Gastroesophageal sphincter (tissue), 4 donors: ENCODE data around the gene RNF141. TPM values are rescaled to one million over a fixed set of nuclear protein-coding genes. Genes with fewer than 3 reads are reported as not detected.

ENCODE experiments used
- ATAC-seq: fragments of 150-250 bp; one replicate; pipeline ENCODE4 v1.9.1; 2016; ENCODE audit warnings: mild to moderate bottlenecking, moderate library complexity
- H3K27ac ChIP-seq, 4 donors: fragments of 200-600 bp; sonication (generic) in 3 of 4; 1 replicate in 3 of 4; 2 replicates in 1 of 4; pipeline ENCODE4 v1.5.1; 2016 to 2019
- H3K27me3 ChIP-seq: fragments of 200-600 bp; sonication (generic); one replicate; pipeline ENCODE4 v1.5.1; 2019
- H3K36me3 ChIP-seq, 2 donors: fragments of 200-600 bp; sonication (generic); one replicate each; pipeline ENCODE4 v1.5.1; 2019; ENCODE audit warnings: control low read depth in 1 of 2
- H3K4me1 ChIP-seq, 3 donors: fragments of 200-600 bp; sonication (generic); 1 replicate in 2 of 3; 2 replicates in 1 of 3; pipeline ENCODE4 v1.5.1; 2016 to 2019; ENCODE audit warnings: control low read depth in 2 of 3
- H3K4me3 ChIP-seq, 2 donors: fragments of 200-600 bp; sonication (generic); one replicate each; pipeline ENCODE4 v1.5.1; 2019; ENCODE audit warnings: mild to moderate bottlenecking in 1 of 2, moderate library complexity in 1 of 2
- H3K9me3 ChIP-seq, 3 donors: fragments of 200-600 bp; sonication (generic); one replicate each; pipeline ENCODE4 v1.5.1; 2017 to 2019; ENCODE audit warnings: control low read depth in 2 of 3
- EP300 ChIP-seq: sonication (generic); formaldehyde crosslinking; IDR thresholded peaks from one replicate; pipeline ENCODE4 v1.6.1; 2017; ENCODE audit warnings: antibody characterized with exemption, mild to moderate bottlenecking
- POLR2A ChIP-seq, 2 donors: fragments of 450-650 bp; IDR thresholded peaks; one replicate each; pipeline ENCODE4 v1.6.1; 2017; ENCODE audit warnings: antibody characterized with exemption in 2 of 2, mild to moderate bottlenecking in 2 of 2, moderate library complexity in 1 of 2
- POLR2AphosphoS5 ChIP-seq: sonication (generic); formaldehyde crosslinking; IDR thresholded peaks from one replicate; pipeline ENCODE4 v1.6.1; 2017; ENCODE audit warnings: antibody characterized with exemption
- WGBS, 2 donors: methylation state at CpG; one replicate each; pipeline ENCODE4 v1.1.5; 2018; ENCODE audit warnings: low coverage in 1 of 2; 5-methylcytosine and 5-hydroxymethylcytosine counted together
- total RNA-seq, 4 donors: library from RNA; depleted of rRNA; stranded (reverse); fragments of >200 nt; gene quantifications; one replicate each; pipeline ENCODE4 v1.1.0, GENCODE V29; 2016
- TF ChIP-seq, protein P1 (sequence below), 4 experiments: fragments of 200-600 bp in 2 of 4; fragments of 450-650 bp in 2 of 4; sonication (generic) in 1 of 4; IDR thresholded peaks; one replicate each; pipeline ENCODE4 v1.5.1; 2017 to 2019; ENCODE audit warnings: antibody characterized with exemption in 4 of 4, mild to moderate bottlenecking in 2 of 4, moderate library complexity in 2 of 4

RNF141 gene
- total RNA-seq, 4 donors from 2014 or later, result 28.4 to 44.8 (median 38.1) TPM

DNA sequence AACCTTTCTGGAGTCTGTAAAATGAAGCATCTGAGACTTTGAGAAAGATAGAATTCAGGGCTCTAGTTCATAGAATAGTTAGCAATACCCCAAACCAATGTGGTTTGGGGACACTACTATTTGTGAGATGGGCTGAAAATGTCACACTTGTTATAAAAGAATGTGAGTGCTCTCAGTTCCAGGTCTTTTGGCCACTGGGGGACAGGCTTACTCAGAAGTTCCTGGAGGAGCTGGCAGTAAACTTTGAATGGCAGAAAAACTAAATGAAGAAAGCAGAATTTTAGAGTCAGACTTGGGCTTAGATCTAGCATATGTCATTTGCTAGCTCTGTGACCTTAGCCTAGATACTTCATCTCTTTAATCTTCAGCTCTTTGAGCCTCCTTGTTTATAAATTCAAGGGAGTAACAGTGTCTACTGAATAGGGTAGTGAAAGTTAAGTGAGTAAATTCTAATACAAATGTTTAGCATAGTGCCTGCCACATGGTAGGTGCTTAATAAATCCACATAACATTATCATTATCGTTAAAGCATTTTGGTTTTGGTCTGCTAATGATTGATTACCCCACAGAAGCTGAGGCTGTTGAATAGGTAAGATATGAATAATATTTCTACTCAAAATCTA, 23.8 kb upstream of the RNF141 start:
- WGBS, 2 donors, result 36 to 43% methylated on average over 1 of the region's 1 CpG
- peak overlapping the region in 1 of 2 donors; percentile 32 for H3K4me3 ChIP-seq

DNA sequence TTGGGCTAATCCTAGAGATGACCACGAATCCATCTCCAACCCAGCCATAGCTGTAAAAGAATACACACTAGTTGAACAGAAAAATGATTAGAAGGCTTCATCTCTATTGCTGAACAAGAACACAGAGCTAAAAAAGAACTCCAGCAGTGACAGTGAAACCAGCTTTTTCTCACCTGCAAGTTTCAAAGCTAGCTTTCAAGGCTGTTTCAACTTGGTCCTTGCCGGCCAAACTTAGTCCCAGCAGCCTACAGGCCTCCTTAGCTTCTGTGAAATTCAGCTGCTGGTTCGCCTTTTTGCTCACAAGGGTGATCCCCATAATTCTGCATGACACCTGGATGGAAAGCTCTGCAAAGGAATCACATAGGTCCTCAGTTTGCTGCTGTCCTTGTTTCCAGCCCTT, 23.0 kb upstream of the RNF141 start:
- no peaks in the 10 kb centered on the region for H3K36me3 ChIP-seq
- ATAC-seq, result no peak
- H3K27me3 ChIP-seq, result no peaks in the 10 kb centered on the region
- no peak for TF ChIP-seq POLR2AphosphoS5
- no peak for TF ChIP-seq POLR2A (IDR thresholded peaks at IDR 0.05)
- no peak for TF ChIP-seq EP300
- TF ChIP-seq, protein P1, sequence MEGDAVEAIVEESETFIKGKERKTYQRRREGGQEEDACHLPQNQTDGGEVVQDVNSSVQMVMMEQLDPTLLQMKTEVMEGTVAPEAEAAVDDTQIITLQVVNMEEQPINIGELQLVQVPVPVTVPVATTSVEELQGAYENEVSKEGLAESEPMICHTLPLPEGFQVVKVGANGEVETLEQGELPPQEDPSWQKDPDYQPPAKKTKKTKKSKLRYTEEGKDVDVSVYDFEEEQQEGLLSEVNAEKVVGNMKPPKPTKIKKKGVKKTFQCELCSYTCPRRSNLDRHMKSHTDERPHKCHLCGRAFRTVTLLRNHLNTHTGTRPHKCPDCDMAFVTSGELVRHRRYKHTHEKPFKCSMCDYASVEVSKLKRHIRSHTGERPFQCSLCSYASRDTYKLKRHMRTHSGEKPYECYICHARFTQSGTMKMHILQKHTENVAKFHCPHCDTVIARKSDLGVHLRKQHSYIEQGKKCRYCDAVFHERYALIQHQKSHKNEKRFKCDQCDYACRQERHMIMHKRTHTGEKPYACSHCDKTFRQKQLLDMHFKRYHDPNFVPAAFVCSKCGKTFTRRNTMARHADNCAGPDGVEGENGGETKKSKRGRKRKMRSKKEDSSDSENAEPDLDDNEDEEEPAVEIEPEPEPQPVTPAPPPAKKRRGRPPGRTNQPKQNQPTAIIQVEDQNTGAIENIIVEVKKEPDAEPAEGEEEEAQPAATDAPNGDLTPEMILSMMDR (IDR thresholded peaks at IDR 0.05), result no peak
- no peaks in the 10 kb centered on the region for H3K9me3 ChIP-seq
- 93 to 100% methylated on average over 2 of the region's 3 CpGs for WGBS, 2 donors
- H3K4me3 ChIP-seq, result peak overlapping the region in 1 of 2 donors; percentile 32
- H3K4me1 ChIP-seq, result peaks cover 0 to 7% (median 0%) of the 10 kb centered on the region in 3 donors
- no peak overlapping the region for H3K27ac ChIP-seq

More for the DNA sequence above, 23.8 kb upstream of the RNF141 start:
- Histone ChIP-seq H3K4me1 (peaks cover 0 to 7% (median 0%) of the 10 kb centered on the region in 3 donors), H3K36me3 (no peaks in the 10 kb centered on the region), H3K9me3 (no peaks in the 10 kb centered on the region), H3K27me3 (no peaks in the 10 kb centered on the region), H3K27ac (no peak overlapping the region)
- TF ChIP-seq POLR2A (IDR thresholded peaks at IDR 0.05) (no peak), EP300 (no peak), POLR2AphosphoS5 (no peak)
- TF ChIP-seq, protein P1 (IDR thresholded peaks at IDR 0.05), result peak; percentile 33 to 64 (median 48)
- ATAC-seq, result no peak

DNA sequence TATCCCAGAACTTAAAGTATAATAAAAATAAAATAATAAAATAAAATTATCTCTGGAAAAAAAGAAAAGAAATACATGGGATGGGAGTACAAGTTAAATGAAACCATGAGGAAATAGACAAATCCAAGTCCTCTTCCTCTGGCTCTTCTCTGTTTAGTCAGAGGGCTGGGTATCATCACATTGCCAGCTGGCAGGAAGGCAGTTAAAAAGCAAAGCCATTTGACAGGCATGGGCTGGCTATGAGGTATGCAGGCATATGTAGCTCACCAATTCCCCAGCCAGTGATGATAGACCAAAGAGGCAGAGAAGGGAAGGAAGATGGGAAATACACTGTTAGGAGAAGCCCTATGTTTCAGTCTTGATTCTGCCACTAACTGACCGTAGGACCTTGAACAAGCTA, 21.0 kb upstream of the RNF141 start:
- 86% methylated on average over 1 of the region's 1 CpG; no CpG with 5 or more reads in 1 of the 2 donors for WGBS, 2 donors
- ATAC-seq, result no peak
- H3K36me3 ChIP-seq, result no peaks in the 10 kb centered on the region
- no peak overlapping the region for H3K27ac ChIP-seq
- TF ChIP-seq POLR2A (IDR thresholded peaks at IDR 0.05), result no peak
- no peak for TF ChIP-seq POLR2AphosphoS5
- TF ChIP-seq EP300, result no peak
- TF ChIP-seq, protein P1 (IDR thresholded peaks at IDR 0.05), result no peak
- peaks cover 0 to 7% (median 0%) of the 10 kb centered on the region in 3 donors for H3K4me1 ChIP-seq
- no peaks in the 10 kb centered on the region for H3K9me3 ChIP-seq
- no peak overlapping the region for H3K4me3 ChIP-seq
- H3K27me3 ChIP-seq, result no peaks in the 10 kb centered on the region

DNA sequence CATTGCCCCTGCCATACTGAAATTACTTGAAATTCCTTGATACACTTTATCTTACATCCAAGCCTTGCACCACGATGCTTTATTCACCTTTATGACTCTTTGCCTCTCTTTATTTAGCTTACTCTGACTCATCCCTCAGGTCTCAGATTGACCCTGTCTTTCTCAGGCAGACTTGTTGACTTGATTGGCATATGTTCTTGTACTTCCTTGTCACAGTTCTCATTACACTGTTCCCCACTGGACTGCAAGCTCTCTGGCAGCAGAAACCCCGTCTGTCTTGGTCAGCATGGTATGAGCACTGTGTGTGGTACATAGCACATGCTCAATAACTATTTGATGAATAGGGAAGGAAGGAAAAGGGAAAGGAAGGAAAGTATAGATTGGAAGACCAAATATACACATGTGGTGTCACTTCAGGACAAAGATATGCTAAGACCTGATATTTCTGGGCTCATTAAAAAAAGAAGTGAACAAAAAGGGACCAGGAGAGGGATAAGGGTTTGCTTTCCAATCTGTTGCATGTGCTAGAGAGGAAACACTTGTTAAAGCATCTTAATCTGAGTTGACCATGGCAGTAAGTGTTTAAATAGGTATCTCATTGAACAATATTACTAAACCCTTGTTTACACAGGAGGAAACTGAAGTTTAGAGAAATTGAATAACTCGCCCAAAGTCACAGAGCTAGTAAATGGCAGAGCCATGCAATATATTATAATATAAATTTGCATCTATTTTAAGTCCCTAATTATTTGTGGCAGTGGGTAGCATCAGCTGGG, 20.2 kb upstream of the RNF141 start:
- no peaks in the 10 kb centered on the region for H3K27me3 ChIP-seq
- WGBS, 2 donors, result 65 to 87% methylated on average over 3 of the region's 3 CpGs
- H3K4me3 ChIP-seq, result no peak overlapping the region
- H3K36me3 ChIP-seq, result no peaks in the 10 kb centered on the region
- ATAC-seq, result no peak
- no peaks in the 10 kb centered on the region for H3K9me3 ChIP-seq
- TF ChIP-seq POLR2A (IDR thresholded peaks at IDR 0.05) (no peak), POLR2AphosphoS5 (no peak), EP300 (no peak)
- TF ChIP-seq, protein P1 (IDR thresholded peaks at IDR 0.05), result no peak
- no peak overlapping the region for H3K27ac ChIP-seq
- peaks cover 0 to 7% (median 0%) of the 10 kb centered on the region in 3 donors for H3K4me1 ChIP-seq
